ENCODE data around the gene CDC6. TPM values are rescaled to one million over a fixed set of nuclear protein-coding genes. Genes with fewer than 3 reads are reported as not detected.

The CDC6 gene
- 1 to 10 TPM; 1.1 to 5.1 (median 2.3) TPM for total RNA-seq

GRCh38 chr17:40287494-40288369 lies at the start of gene CDC6:
TSS of gene CDC6 (plus strand) at chr17:40287879. CDS start at chr17:40289421, 1,542 bp downstream.
- 0 to 1% methylated on average over 35 to 47 of the region's 47 CpGs for WGBS, 2 donors
- ATAC-seq (ENCODE audit: low FRiP score in 2 of 2): peak; percentile 96 to 98

GRCh38 chr17:40241252-40241834 lies 46.3 kb upstream of the CDC6 start:
- no peaks in the 10 kb centered on the region for H3K36me3 ChIP-seq
- WGBS, 2 donors: 91 to 93% methylated on average over 4 of the region's 4 CpGs
- DNase-seq: no peak

More at GRCh38 chr17:40287494-40288369, at the start of gene CDC6:
- Histone ChIP-seq H3K4me3 (peak within 1 kb of the TSS; percentile 9 to 75 (median 52)), H3K27ac (peak within 1 kb of the TSS in 2 of 4 donors; percentile 4 to 75), H3K36me3 (peaks cover 0 to under 1% (median under 1%) of the 10 kb centered on the region in 4 donors), H3K27me3 (no peaks in the 10 kb centered on the region), H3K4me1 (peaks cover 16 to 33% (median 28%) of the 10 kb centered on the region in 4 donors), H3K9me3 (no peaks in the 10 kb centered on the region)
- DNase-seq: peak; percentile 97 to 99
- TF ChIP-seq POLR2A (IDR thresholded peaks at IDR 0.05) (no peak), POLR2AphosphoS5 (IDR thresholded peaks at IDR 0.05) (peak; percentile 66 to 83), CTCF (IDR thresholded peaks at IDR 0.05) (peak in 1 of 6 experiments; percentile 17), EP300 (IDR thresholded peaks at IDR 0.05) (no peak)

GRCh38 chr17:40242774-40243173 lies 44.9 kb upstream of the CDC6 start:
- WGBS, 2 donors: 91 to 96% methylated on average over 3 of the region's 3 CpGs
- no peak for ATAC-seq (ENCODE audit: low FRiP score in 2 of 2)
- Histone ChIP-seq H3K4me1 (peaks cover 4 to 27% (median 6%) of the 10 kb centered on the region in 4 donors), H3K9me3 (no peaks in the 10 kb centered on the region), H3K36me3 (no peaks in the 10 kb centered on the region), H3K27me3 (no peaks in the 10 kb centered on the region), H3K4me3 (no peak overlapping the region), H3K27ac (no peak overlapping the region)
- no peak for DNase-seq
- no peak for TF ChIP-seq POLR2A (IDR thresholded peaks at IDR 0.05)
- TF ChIP-seq POLR2AphosphoS5 (IDR thresholded peaks at IDR 0.05): no peak
- TF ChIP-seq EP300 (IDR thresholded peaks at IDR 0.05): no peak
- no peak for TF ChIP-seq CTCF (IDR thresholded peaks at IDR 0.05)

More at GRCh38 chr17:40241252-40241834, 46.3 kb upstream of the CDC6 start:
- Histone ChIP-seq H3K4me3 (no peak overlapping the region), H3K4me1 (peaks cover 0 to 27% (median 6%) of the 10 kb centered on the region in 4 donors), H3K27ac (no peak overlapping the region), H3K9me3 (no peaks in the 10 kb centered on the region), H3K27me3 (no peaks in the 10 kb centered on the region)
- TF ChIP-seq EP300 (IDR thresholded peaks at IDR 0.05): no peak
- no peak for ATAC-seq (ENCODE audit: low FRiP score in 2 of 2)

- DNase-seq: no peak
- Histone ChIP-seq H3K4me3 (no peak overlapping the region), H3K4me1 (peaks cover 5 to 32% (median 6%) of the 10 kb centered on the region in 4 donors), H3K9me3 (no peaks in the 10 kb centered on the region), H3K36me3 (no peaks in the 10 kb centered on the region), H3K27me3 (no peaks in the 10 kb centered on the region), H3K27ac (peak overlapping the region in 1 of 4 donors; percentile 32)
- WGBS, 2 donors: 92 to 96% methylated on average over 3 of the region's 3 CpGs
- no peak for ATAC-seq (ENCODE audit: low FRiP score in 2 of 2)
- TF ChIP-seq POLR2A (IDR thresholded peaks at IDR 0.05): no peak
- TF ChIP-seq EP300 (IDR thresholded peaks at IDR 0.05): no peak
- TF ChIP-seq CTCF (IDR thresholded peaks at IDR 0.05): no peak
- TF ChIP-seq POLR2AphosphoS5 (IDR thresholded peaks at IDR 0.05): no peak
These were observed 43.9 kb upstream of the CDC6 start for GRCh38 chr17:40243761-40244160.

GRCh38 chr17:40244255-40244654 lies 43.4 kb upstream of the CDC6 start:
- DNase-seq (no peak), ATAC-seq (ENCODE audit: low FRiP score in 2 of 2) (no peak)
- Histone ChIP-seq H3K4me3 (no peak overlapping the region), H3K27ac (peak overlapping the region in 1 of 4 donors; percentile 32), H3K27me3 (no peaks in the 10 kb centered on the region), H3K4me1 (peaks cover 5 to 32% (median 6%) of the 10 kb centered on the region in 4 donors), H3K9me3 (no peaks in the 10 kb centered on the region), H3K36me3 (no peaks in the 10 kb centered on the region)
- TF ChIP-seq CTCF (IDR thresholded peaks at IDR 0.05) (no peak), EP300 (IDR thresholded peaks at IDR 0.05) (no peak), POLR2A (IDR thresholded peaks at IDR 0.05) (no peak), POLR2AphosphoS5 (IDR thresholded peaks at IDR 0.05) (no peak)
- 86 to 90% methylated on average over 4 of the region's 4 CpGs for WGBS, 2 donors
